Coronary artery (tissue), 2 donors: ENCODE data around the gene MAPK4.

Experiments used
- DNase-seq: peaks from one replicate; pipeline ENCODE4 v3.0.0-alpha.2; 2017; ENCODE audit warnings: low spot score
- H3K27ac ChIP-seq, 2 donors: fragments of 200-600 bp; sonication (generic); one replicate each; pipeline ENCODE4 v1.5.1; 2016 to 2019
- H3K4me3 ChIP-seq: fragments of 200-600 bp; sonication (generic); 2 replicates; pipeline ENCODE4 v1.5.1; 2016; ENCODE audit warnings: mild to moderate bottlenecking, moderate library complexity
- TF ChIP-seq, protein P1 (sequence below): fragments of 200-600 bp; sonication (generic); IDR thresholded peaks from one replicate; pipeline ENCODE4 v1.5.1; 2019; ENCODE audit warnings: antibody characterized with exemption

MAPK4 gene

DNA sequence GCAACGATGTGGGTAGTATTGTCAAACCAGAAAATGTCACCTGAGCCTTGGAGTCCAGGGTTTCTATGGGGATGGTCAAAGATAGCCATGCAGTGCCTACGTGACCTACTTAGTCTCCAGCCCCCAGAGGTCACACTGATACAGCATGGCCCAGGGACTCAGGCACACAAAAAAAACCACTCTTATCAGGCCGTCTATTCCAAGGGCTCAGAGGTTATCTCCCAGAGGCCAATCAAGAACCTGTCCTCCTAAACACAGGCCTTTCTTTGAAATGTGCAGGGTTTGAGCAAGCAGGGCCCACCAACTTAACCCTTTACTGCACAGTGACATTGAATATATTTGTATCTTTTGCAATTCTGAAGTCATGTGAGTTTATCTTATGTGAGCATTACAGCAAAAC lies 177.2 kb downstream of the MAPK4 start:
- TF ChIP-seq, protein P1, sequence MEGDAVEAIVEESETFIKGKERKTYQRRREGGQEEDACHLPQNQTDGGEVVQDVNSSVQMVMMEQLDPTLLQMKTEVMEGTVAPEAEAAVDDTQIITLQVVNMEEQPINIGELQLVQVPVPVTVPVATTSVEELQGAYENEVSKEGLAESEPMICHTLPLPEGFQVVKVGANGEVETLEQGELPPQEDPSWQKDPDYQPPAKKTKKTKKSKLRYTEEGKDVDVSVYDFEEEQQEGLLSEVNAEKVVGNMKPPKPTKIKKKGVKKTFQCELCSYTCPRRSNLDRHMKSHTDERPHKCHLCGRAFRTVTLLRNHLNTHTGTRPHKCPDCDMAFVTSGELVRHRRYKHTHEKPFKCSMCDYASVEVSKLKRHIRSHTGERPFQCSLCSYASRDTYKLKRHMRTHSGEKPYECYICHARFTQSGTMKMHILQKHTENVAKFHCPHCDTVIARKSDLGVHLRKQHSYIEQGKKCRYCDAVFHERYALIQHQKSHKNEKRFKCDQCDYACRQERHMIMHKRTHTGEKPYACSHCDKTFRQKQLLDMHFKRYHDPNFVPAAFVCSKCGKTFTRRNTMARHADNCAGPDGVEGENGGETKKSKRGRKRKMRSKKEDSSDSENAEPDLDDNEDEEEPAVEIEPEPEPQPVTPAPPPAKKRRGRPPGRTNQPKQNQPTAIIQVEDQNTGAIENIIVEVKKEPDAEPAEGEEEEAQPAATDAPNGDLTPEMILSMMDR, result no peak
- H3K4me3 ChIP-seq, result no peak overlapping the region

DNA sequence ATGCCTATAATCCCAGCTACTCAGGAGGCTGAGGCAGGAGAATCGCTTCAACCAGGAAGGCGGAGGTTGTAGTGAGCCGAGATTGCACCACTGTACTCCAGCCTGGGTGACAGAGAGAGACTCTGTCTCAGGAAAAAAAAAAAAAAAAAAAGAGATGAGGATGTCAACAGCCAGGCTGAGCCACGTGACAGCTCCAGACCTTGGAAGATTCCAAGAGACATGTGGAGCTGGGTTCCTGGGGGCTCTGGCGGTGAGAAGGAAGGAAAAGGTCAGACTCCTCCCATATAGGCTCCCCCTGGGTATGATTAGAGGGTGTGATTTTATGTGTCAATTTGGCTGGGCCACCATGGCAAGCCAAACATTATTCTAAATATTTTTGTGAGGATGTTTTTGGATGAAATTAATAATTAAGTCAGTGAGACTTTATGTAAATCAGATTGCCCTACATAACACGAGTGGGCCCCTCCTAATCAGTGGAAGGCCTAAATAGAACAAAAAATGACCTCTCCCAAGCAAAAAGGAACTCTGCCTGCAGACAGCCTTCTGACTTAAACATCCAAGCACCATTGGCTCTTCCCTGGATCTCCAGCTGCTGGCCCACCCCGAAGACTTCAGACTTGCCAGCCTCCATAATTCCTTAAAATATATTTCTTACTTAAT lies 178.3 kb downstream of the MAPK4 start:
- Histone ChIP-seq H3K27ac (no peak overlapping the region), H3K4me3 (no peak overlapping the region)
- TF ChIP-seq, protein P1, result no peak
- DNase-seq, result no peak

More for the DNA sequence above, 177.2 kb downstream of the MAPK4 start:
- no peak for DNase-seq
- H3K27ac ChIP-seq, result no peak overlapping the region

DNA sequence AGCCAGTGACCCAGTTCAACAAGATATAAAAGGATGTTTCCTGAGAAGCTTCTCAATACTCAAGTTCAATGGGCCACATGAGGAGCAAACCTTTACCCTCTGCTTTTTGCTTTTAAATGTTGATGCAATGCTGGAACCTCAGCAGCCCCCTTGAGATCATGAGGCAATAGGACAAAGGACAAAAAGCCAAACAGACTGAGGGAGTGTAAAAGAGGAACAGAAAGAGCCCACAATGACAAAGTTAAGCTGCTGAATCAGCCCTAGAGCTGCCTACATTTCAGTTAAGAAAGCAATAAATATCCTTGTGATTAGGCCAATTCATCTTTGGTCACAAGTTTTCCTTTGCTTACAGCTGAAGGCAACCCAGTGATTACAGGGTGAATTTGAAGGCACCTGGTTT lies 183.1 kb downstream of the MAPK4 start:
- H3K27ac ChIP-seq, result no peak overlapping the region
- DNase-seq, result no peak
- no peak overlapping the region for H3K4me3 ChIP-seq
- TF ChIP-seq, protein P1, result no peak

- DNase-seq, result no peak
- Histone ChIP-seq H3K27ac (no peak overlapping the region), H3K4me3 (no peak overlapping the region)
- TF ChIP-seq, protein P1, result no peak
Observed at GRCh38 chr18:50744253-50744652, 184.4 kb downstream of the MAPK4 start.

DNA sequence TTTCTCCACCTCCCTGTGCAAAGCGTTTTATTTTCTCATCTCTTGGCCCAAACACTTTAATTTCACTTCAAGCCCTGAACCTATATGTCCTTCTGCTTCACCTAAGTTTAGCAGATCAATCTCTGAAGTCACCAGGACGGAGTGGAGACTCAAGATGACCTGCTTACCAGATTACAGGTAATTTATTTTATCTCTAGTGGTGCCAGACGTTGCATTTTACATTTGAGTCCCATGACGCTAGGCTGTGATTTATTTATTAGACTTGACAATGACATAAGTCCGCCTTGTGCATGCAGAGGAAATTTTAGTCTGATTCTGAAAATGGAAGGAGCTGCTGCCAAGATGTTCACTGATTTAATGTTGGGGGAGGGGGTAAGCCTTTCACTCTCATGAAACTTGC lies 186.1 kb downstream of the MAPK4 start:
- TF ChIP-seq, protein P1, result no peak
- no peak for DNase-seq
- no peak overlapping the region for H3K4me3 ChIP-seq
- no peak overlapping the region for H3K27ac ChIP-seq

- TF ChIP-seq, protein P1, result no peak
- H3K27ac ChIP-seq, result no peak overlapping the region
Observed at GRCh38 chr18:50747849-50748242, 188.0 kb downstream of the MAPK4 start.

More at GRCh38 chr18:50747849-50748242, 188.0 kb downstream of the MAPK4 start:
- no peak for DNase-seq
- no peak overlapping the region for H3K4me3 ChIP-seq
